PC-3 (cell line): ENCODE data around the gene CCSER1. TPM values are rescaled to one million over a fixed set of nuclear protein-coding genes. Genes with fewer than 3 reads are reported as not detected.
"Not testable (repeated sequence)": the region's sequence is repeated elsewhere in the genome, so short reads cannot be mapped to it uniquely, and the experiment has no call there.

Experiments
- ATAC-seq: fragments of 200-7000 bp; cut with Tn5 transposase; 2 replicates; pipeline ENCODE4 v1.9.1; 2020; ENCODE audit warnings: mild to moderate bottlenecking, moderate library complexity
- BruUV-seq: library from RNA; stranded (reverse); fragments of 400-500 nt; replicated peaks from 2 replicates; lab custom pipeline; 2021; lab: Mats Ljungman, UMichigan
- CTCF ChIA-PET: fragments of 300-600 bp; sonication (Branson Sonifier 250); formaldehyde crosslinking; loops from one replicate; lab custom pipeline; 2022; ENCODE audit warnings: antibody characterized with exemption; lab: Charles Lee
- POLR2A ChIA-PET: fragments of 300-600 bp; sonication (Branson Sonifier 250); formaldehyde crosslinking; loops from one replicate; lab custom pipeline; 2022; ENCODE audit warnings: antibody characterized with exemption; ENCODE audit not compliant: unreplicated experiment; lab: Charles Lee
- DNase-seq: peaks from one replicate; pipeline ENCODE4 v3.0.0-alpha.2; 2015
- H2AFZ ChIP-seq: fragments of 300-600 bp; sonication (generic); 2 replicates; pipeline ENCODE4 v1.6.0; 2016; ENCODE audit warnings: antibody characterized with exemption, low read length
- H3F3A ChIP-seq: fragments of 300-600 bp; sonication (generic); one replicate; pipeline ENCODE4 v1.6.0; 2017; ENCODE audit warnings: antibody characterized with exemption, low read length, control low read depth, mild to moderate bottlenecking; ENCODE audit not compliant: unreplicated experiment
- H3K27ac ChIP-seq: fragments of 300-600 bp; sonication (generic); 2 replicates; pipeline ENCODE4 v1.5.1; 2016; ENCODE audit warnings: mild to moderate bottlenecking, low read length
- H3K27me3 ChIP-seq: fragments of 300-600 bp; sonication (generic); 2 replicates; pipeline ENCODE4 v1.6.1; 2016; ENCODE audit warnings: low read length, mixed read lengths
- H3K36me3 ChIP-seq: fragments of 300-600 bp; sonication (generic); 2 replicates; pipeline ENCODE4 v1.6.1; 2016; ENCODE audit warnings: low read depth, mixed run types, low read length, mixed read lengths
- H3K4me1 ChIP-seq: fragments of 300-600 bp; sonication (generic); 2 replicates; pipeline ENCODE4 v1.5.1; 2016; ENCODE audit warnings: low read length; ENCODE audit not compliant: insufficient read depth
- H3K4me2 ChIP-seq: fragments of 300-600 bp; sonication (generic); 2 replicates; pipeline ENCODE4 v1.6.0; 2016; ENCODE audit warnings: low read length
- H3K4me3 ChIP-seq: fragments of 300-600 bp; sonication (generic); 2 replicates; pipeline ENCODE4 v1.5.1; 2016; ENCODE audit warnings: mild to moderate bottlenecking, low read length, mixed read lengths
- H3K79me2 ChIP-seq: fragments of 300-600 bp; sonication (generic); 2 replicates; pipeline ENCODE4 v1.6.1; 2017; ENCODE audit warnings: low read length, mixed read lengths
- H3K9ac ChIP-seq: fragments of 300-600 bp; sonication (generic); 2 replicates; pipeline ENCODE4 v1.6.0; 2016; ENCODE audit warnings: mild to moderate bottlenecking, low read length
- H3K9me2 ChIP-seq: fragments of 300-600 bp; sonication (generic); replicated peaks from 2 replicates; pipeline ENCODE4 v1.6.1; 2016; ENCODE audit warnings: mixed run types, low read length, mixed read lengths
- H3K9me3 ChIP-seq: fragments of 300-600 bp; sonication (generic); 2 replicates; pipeline ENCODE4 v1.6.1; 2016; ENCODE audit warnings: low read length, mixed read lengths
- H4K20me1 ChIP-seq: fragments of 300-600 bp; sonication (generic); 2 replicates; pipeline ENCODE4 v1.6.1; 2016; ENCODE audit warnings: low read length, mixed read lengths
- CTCF ChIP-seq: fragments of 300-600 bp; sonication (generic); conservative IDR thresholded peaks from 2 replicates; pipeline ENCODE4 v1.5.1; 2017; ENCODE audit warnings: antibody characterized with exemption, low read depth, mild to moderate bottlenecking, low read length
- EZH2 ChIP-seq: fragments of 300-600 bp; sonication (generic); IDR thresholded peaks from one replicate; pipeline ENCODE4 v1.6.1; 2017; ENCODE audit warnings: antibody characterized with exemption, mild to moderate bottlenecking, low read length; ENCODE audit not compliant: unreplicated experiment
- EZH2phosphoT487 ChIP-seq: fragments of 300-600 bp; sonication (generic); IDR thresholded peaks from 2 replicates; pipeline ENCODE4 v1.6.1; 2018; ENCODE audit warnings: mild to moderate bottlenecking, antibody characterized with exemption, low read length, borderline replicate concordance
- intact Hi-C: fragments of 100-400 bp; cut with micrococcal nuclease; formaldehyde crosslinking; loops from 2 replicates; pipeline ENCODE4 v1.9.0; 2023
- total RNA-seq: library from RNA; depleted of rRNA; stranded (reverse); fragments of >200 nt; gene quantifications from 2 replicates; pipeline ENCODE4 v1.2.3, GENCODE V29; 2014

CCSER1 gene
- total RNA-seq, 1 experiment from 2014 or later = 6.0 TPM

- H3F3A ChIP-seq = no peaks in the 10 kb centered on the region
- no peaks in the 10 kb centered on the region for H3K79me2 ChIP-seq
- H4K20me1 ChIP-seq = no peaks in the 10 kb centered on the region
- TF ChIP-seq CTCF (no peak), EZH2 (no peak), EZH2phosphoT487 (no peak)
- no TSS peak for BruUV-seq
- H3K36me3 ChIP-seq = no peaks in the 10 kb centered on the region
- no peak overlapping the region for H2AFZ ChIP-seq
- ChIA-PET CTCF (no interaction called here), POLR2A (no interaction called here)
- H3K9me2 ChIP-seq = no peaks in the 10 kb centered on the region
- no peaks in the 10 kb centered on the region for H3K4me1 ChIP-seq
- no peak overlapping the region for H3K4me2 ChIP-seq
- H3K4me3 ChIP-seq = no peak overlapping the region
- no peak overlapping the region for H3K27ac ChIP-seq
- ATAC-seq = no peak
- H3K9me3 ChIP-seq = no peaks in the 10 kb centered on the region
- intact Hi-C loops = no loop called here
- H3K9ac ChIP-seq = no peak overlapping the region
- DNase-seq = no peak
- no peaks in the 10 kb centered on the region for H3K27me3 ChIP-seq
These were observed 543.0 kb downstream of the CCSER1 start for GRCh38 chr4:90670183-90670582.

- BruUV-seq = no TSS peak
- H3K27ac ChIP-seq = no peak overlapping the region
- H3K4me2 ChIP-seq = no peak overlapping the region
- no peaks in the 10 kb centered on the region for H3K9me2 ChIP-seq
- no peak overlapping the region for H3K9ac ChIP-seq
- intact Hi-C loops = no loop called here
- no peaks in the 10 kb centered on the region for H3K36me3 ChIP-seq
- ChIA-PET CTCF (no interaction called here), POLR2A (no interaction called here)
- H3K9me3 ChIP-seq = no peaks in the 10 kb centered on the region
- no peaks in the 10 kb centered on the region for H3K4me1 ChIP-seq
- no peak for DNase-seq
- no peaks in the 10 kb centered on the region for H4K20me1 ChIP-seq
- ATAC-seq = no peak
- H3F3A ChIP-seq = no peaks in the 10 kb centered on the region
- H3K79me2 ChIP-seq = no peaks in the 10 kb centered on the region
- no peak overlapping the region for H3K4me3 ChIP-seq
- H2AFZ ChIP-seq = no peak overlapping the region
- H3K27me3 ChIP-seq = no peaks in the 10 kb centered on the region
- TF ChIP-seq CTCF (no peak), EZH2phosphoT487 (no peak), EZH2 (no peak)
These were observed 562.5 kb downstream of the CCSER1 start for GRCh38 chr4:90689739-90690138.

GRCh38 chr4:90695411-90695810 is 568.2 kb downstream of the CCSER1 start:
- H3K9ac ChIP-seq = no peak overlapping the region
- CTCF ChIA-PET = no interaction called here
- no peaks in the 10 kb centered on the region for H3K79me2 ChIP-seq
- intact Hi-C loops = no loop called here
- H3K9me3 ChIP-seq = no peaks in the 10 kb centered on the region
- POLR2A ChIA-PET = no interaction called here
- H3K9me2 ChIP-seq = no peaks in the 10 kb centered on the region
- no peaks in the 10 kb centered on the region for H3K36me3 ChIP-seq
- H3K27ac ChIP-seq = no peak overlapping the region
- no peak overlapping the region for H2AFZ ChIP-seq
- no peaks in the 10 kb centered on the region for H3K27me3 ChIP-seq
- TF ChIP-seq EZH2 (no peak), CTCF (no peak), EZH2phosphoT487 (no peak)
- no peaks in the 10 kb centered on the region for H3K4me1 ChIP-seq
- H3K4me3 ChIP-seq = no peak overlapping the region
- ATAC-seq = no peak
- no peak for DNase-seq
- no peaks in the 10 kb centered on the region for H4K20me1 ChIP-seq
- no peaks in the 10 kb centered on the region for H3F3A ChIP-seq
- H3K4me2 ChIP-seq = no peak overlapping the region
- no TSS peak for BruUV-seq

GRCh38 chr4:90705501-90705900 is 578.3 kb downstream of the CCSER1 start:
- H3K27ac ChIP-seq, H3K4me3 ChIP-seq, CTCF ChIA-PET, H3K4me1 ChIP-seq, H3K36me3 ChIP-seq, H3K79me2 ChIP-seq, BruUV-seq, H3K9ac ChIP-seq, H3K4me2 ChIP-seq, H3K27me3 ChIP-seq, H4K20me1 ChIP-seq, DNase-seq, H3K9me2 ChIP-seq, H3F3A ChIP-seq, H2AFZ ChIP-seq, ATAC-seq, H3K9me3 ChIP-seq, POLR2A ChIA-PET, intact Hi-C loops: not testable (repeated sequence)
